ENCODE measurements around the gene PEX6. TPM values are rescaled to one million over a fixed set of nuclear protein-coding genes. Genes with fewer than 3 reads are reported as not detected.
A peak's percentile ranks its signal among the peaks of the same experiment; 100 is the strongest.

PEX6 gene
- total and polyA plus RNA-seq, 2 of the 13 experiments (the other 11 are each of a cell fraction or from before 2014, with no cell fraction given) = 5.1 to 6.7 TPM

- TF ChIP-seq MEIS1 (CRISPR knock-in tag; IDR thresholded peaks at IDR 0.05; ENCODE audit: borderline replicate concordance) (peak; percentile 89; the same call in 1 of the 2 replicates), HOXA9 (CRISPR knock-in tag; IDR thresholded peaks at IDR 0.05; ENCODE audit: borderline replicate concordance) (no peak), CREM (IDR thresholded peaks at IDR 0.05) (peak; percentile 73), CREM (CRISPR knock-in tag; IDR thresholded peaks at IDR 0.05) (no peak), GPN1 (CRISPR knock-in tag; IDR thresholded peaks at IDR 0.05; ENCODE audit: borderline replicate concordance) (0 out of 2 replicates have a peak, but pooled peaks have one; percentile 21), RBAK (CRISPR knock-in tag; IDR thresholded peaks at IDR 0.05) (0 out of 2 replicates have a peak, but pooled peaks have one; percentile 53), RFX1 (IDR thresholded peaks at IDR 0.05) (no peak), NFAT5 (CRISPR knock-in tag; IDR thresholded peaks at IDR 0.05) (no peak; the same call in 1 of the 2 replicates), TOE1 (CRISPR knock-in tag; IDR thresholded peaks at IDR 0.05) (no peak), FOXA1 (IDR thresholded peaks at IDR 0.05) (no peak), FOXA1 (CRISPR knock-in tag; IDR thresholded peaks at IDR 0.05) (no peak), IRF1 (CRISPR knock-in tag; IDR thresholded peaks at IDR 0.05; ENCODE audit: low read depth) (no peak), ZBTB4 (CRISPR knock-in tag; IDR thresholded peaks at IDR 0.05; ENCODE audit: borderline replicate concordance) (no peak), ZNF230 (CRISPR knock-in tag; IDR thresholded peaks at IDR 0.05) (0 out of 2 replicates have a peak, but pooled peaks have one; percentile 76), KLF15 (CRISPR knock-in tag; IDR thresholded peaks at IDR 0.05; ENCODE audit: borderline replicate concordance) (peak; percentile 69; the same call in 1 of the 2 replicates), ZNF781 (CRISPR knock-in tag; IDR thresholded peaks at IDR 0.05; ENCODE audit: borderline replicate concordance, not compliant biosample characterization) (peak; percentile 69), SMAD1 (CRISPR knock-in tag; IDR thresholded peaks at IDR 0.05; ENCODE audit: borderline replicate concordance, low read depth) (no peak), ZFP37 (CRISPR knock-in tag; IDR thresholded peaks at IDR 0.05; ENCODE audit: borderline replicate concordance) (no peak), KDM5B (CRISPR knock-in tag; IDR thresholded peaks at IDR 0.05; ENCODE audit: borderline replicate concordance) (peak; percentile 58; the same call in 1 of the 2 replicates), ESRRA (CRISPR knock-in tag; IDR thresholded peaks at IDR 0.05; ENCODE audit: low read depth) (0 out of 2 replicates have a peak, but pooled peaks have one; percentile 33)
Measured at GRCh38 chr6:42984001-42984923, 5.3 kb upstream of the PEX6 start, which contains the start of gene PPP2R5D (continued).

All from HepG2 (cell line).